Suprapubic skin (tissue), 4 donors: Measurements from ENCODE around the gene ZNF490. TPM values are rescaled to one million over a fixed set of nuclear protein-coding genes. Genes with fewer than 3 reads are reported as not detected.

Source experiments
- DNase-seq, 2 donors: peaks; one replicate each; pipeline ENCODE4 v3.0.0-alpha.2; 2019; ENCODE audit warnings: low spot score in 2 of 2
- H3K27ac ChIP-seq: fragments of 200-600 bp; sonication (generic); one replicate; pipeline ENCODE4 v1.5.1; 2019
- H3K27me3 ChIP-seq: fragments of 200-600 bp; sonication (generic); one replicate; pipeline ENCODE4 v1.5.1; 2019
- H3K36me3 ChIP-seq: fragments of 200-600 bp; sonication (generic); one replicate; pipeline ENCODE4 v1.5.1; 2019
- H3K4me1 ChIP-seq: fragments of 200-600 bp; sonication (generic); one replicate; pipeline ENCODE4 v1.5.1; 2019
- H3K4me3 ChIP-seq: fragments of 200-600 bp; sonication (generic); one replicate; pipeline ENCODE4 v1.5.1; 2019; ENCODE audit warnings: mild to moderate bottlenecking
- H3K9me3 ChIP-seq: fragments of 200-600 bp; sonication (generic); one replicate; pipeline ENCODE4 v1.5.1; 2019
- CTCF ChIP-seq, 2 donors: fragments of 200-600 bp in 1 of 2; fragments of 450-650 bp in 1 of 2; sonication (generic) in 1 of 2; IDR thresholded peaks; one replicate each; pipeline ENCODE4 v1.5.1; 2016 to 2019; ENCODE audit warnings: antibody characterized with exemption in 2 of 2, mild to moderate bottlenecking in 1 of 2, moderate library complexity in 1 of 2
- EP300 ChIP-seq: sonication (generic); formaldehyde crosslinking; IDR thresholded peaks from one replicate; pipeline ENCODE4 v1.6.1; 2017; ENCODE audit warnings: antibody characterized with exemption
- POLR2A ChIP-seq, 2 donors: fragments of 450-650 bp; IDR thresholded peaks; one replicate each; pipeline ENCODE4 v1.6.1; 2017; ENCODE audit warnings: antibody characterized with exemption in 2 of 2, mild to moderate bottlenecking in 2 of 2, moderate library complexity in 2 of 2
- POLR2AphosphoS5 ChIP-seq, 3 donors: sonication (generic); formaldehyde crosslinking; IDR thresholded peaks; one replicate each; pipeline ENCODE4 v1.6.1; 2017; ENCODE audit warnings: antibody characterized with exemption in 3 of 3
- WGBS: methylation state at CpG from one replicate; pipeline ENCODE4 v1.1.5; 2018; 5-methylcytosine and 5-hydroxymethylcytosine counted together
- total RNA-seq, 4 donors: library from RNA; depleted of rRNA; stranded (reverse); fragments of >200 nt; gene quantifications; one replicate each; pipeline ENCODE4 v1.1.0, GENCODE V29; 2016

ZNF490 gene
- total RNA-seq, 4 donors from 2014 or later: 5.0 to 9.3 (median 7.0) TPM

- DNase-seq: no peak
- H3K4me1 ChIP-seq: peaks cover 26% of the 10 kb centered on the region
- no peaks in the 10 kb centered on the region for H3K36me3 ChIP-seq
- H3K27me3 ChIP-seq: no peaks in the 10 kb centered on the region
- H3K4me3 ChIP-seq: no peak overlapping the region
- no peak for TF ChIP-seq CTCF (IDR thresholded peaks at IDR 0.05)
- TF ChIP-seq POLR2A (IDR thresholded peaks at IDR 0.05): no peak
- TF ChIP-seq EP300: no peak
- no peak for TF ChIP-seq POLR2AphosphoS5 (IDR thresholded peaks at IDR 0.05)
- no peak overlapping the region for H3K27ac ChIP-seq
- WGBS: 90% methylated on average over 2 of the region's 2 CpGs
- no peaks in the 10 kb centered on the region for H3K9me3 ChIP-seq
Observed at GRCh38 chr19:12546903-12547302, 63.7 kb downstream of the ZNF490 start.

DNA sequence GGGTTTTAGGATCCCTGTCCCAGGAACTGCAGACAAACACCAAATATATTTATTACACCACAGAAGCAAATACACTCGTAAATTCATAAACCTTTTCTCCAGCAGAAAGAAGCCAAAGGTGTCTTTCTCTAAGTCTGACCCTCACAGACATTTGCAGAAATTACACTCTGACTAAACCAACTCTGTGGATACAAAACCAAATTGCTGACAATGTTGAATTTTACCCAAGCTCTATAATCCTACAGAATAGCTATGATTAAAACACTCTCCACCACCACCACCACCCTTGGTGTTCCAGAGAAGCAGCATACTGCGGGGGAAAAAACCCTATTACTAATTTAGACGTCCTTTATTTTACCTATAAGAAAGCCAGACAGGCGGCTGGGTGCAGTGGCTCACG, 64.5 kb downstream of the ZNF490 start:
- DNase-seq: no peak
- WGBS: 91% methylated on average over 5 of the region's 5 CpGs
- Histone ChIP-seq H3K36me3 (peaks cover 6% of the 10 kb centered on the region), H3K4me1 (peaks cover 26% of the 10 kb centered on the region), H3K27me3 (no peaks in the 10 kb centered on the region), H3K9me3 (no peaks in the 10 kb centered on the region), H3K4me3 (no peak overlapping the region), H3K27ac (no peak overlapping the region)
- TF ChIP-seq POLR2A (IDR thresholded peaks at IDR 0.05) (no peak), EP300 (no peak), POLR2AphosphoS5 (IDR thresholded peaks at IDR 0.05) (no peak), CTCF (IDR thresholded peaks at IDR 0.05) (no peak)

DNA sequence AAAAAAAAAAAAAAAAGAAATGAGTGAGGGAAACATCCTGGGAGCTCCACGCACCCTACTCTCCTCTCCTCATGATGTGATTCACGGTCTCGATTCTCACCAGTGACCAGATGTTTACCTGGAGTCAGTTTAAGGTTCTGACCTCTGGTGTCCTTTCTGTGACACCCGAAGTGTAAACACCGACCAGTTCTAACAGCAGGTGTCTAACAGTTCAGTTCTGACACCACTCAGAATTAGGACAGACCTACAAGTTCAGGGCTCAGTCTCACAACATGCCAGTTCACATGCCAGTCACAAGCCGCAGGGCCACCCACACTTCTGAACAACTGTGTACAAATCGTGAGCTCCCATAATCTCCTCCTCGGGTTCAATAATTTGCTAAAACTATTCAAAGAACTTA, 65.3 kb downstream of the ZNF490 start:
- DNase-seq: no peak
- H3K4me3 ChIP-seq: no peak overlapping the region
- H3K27ac ChIP-seq: no peak overlapping the region
- no peaks in the 10 kb centered on the region for H3K27me3 ChIP-seq
- no peak for TF ChIP-seq POLR2A (IDR thresholded peaks at IDR 0.05)
- TF ChIP-seq CTCF (IDR thresholded peaks at IDR 0.05): no peak
- no peak for TF ChIP-seq EP300
- TF ChIP-seq POLR2AphosphoS5 (IDR thresholded peaks at IDR 0.05): no peak
- no peaks in the 10 kb centered on the region for H3K9me3 ChIP-seq
- peaks cover 24% of the 10 kb centered on the region for H3K4me1 ChIP-seq
- peaks cover 14% of the 10 kb centered on the region for H3K36me3 ChIP-seq
- 89% methylated on average over 8 of the region's 8 CpGs for WGBS

DNA sequence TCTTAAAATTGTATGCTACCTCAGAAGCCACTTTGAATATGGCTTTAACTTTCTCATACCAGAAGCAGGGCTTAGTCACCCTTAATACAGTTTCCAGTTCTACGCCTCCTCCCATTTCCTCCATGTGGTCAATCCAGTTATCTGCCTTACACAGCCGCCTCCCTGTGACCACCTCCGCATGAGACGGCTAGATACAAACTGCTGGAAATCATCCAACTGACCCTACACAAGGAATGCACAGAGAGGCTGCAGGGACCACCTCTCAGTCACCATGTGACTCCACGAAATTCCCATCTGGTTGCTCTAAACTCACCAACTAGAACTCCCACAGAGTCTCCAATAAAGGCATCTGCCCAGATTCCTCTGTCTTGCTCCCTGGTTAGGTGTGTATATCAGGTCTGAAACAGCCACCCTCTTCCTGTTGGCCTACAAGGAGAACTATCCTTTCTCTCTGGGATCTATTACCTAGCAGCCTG, 66.2 kb downstream of the ZNF490 start:
- Histone ChIP-seq H3K27ac (peak overlapping the region; percentile 25), H3K4me3 (no peak overlapping the region), H3K27me3 (no peaks in the 10 kb centered on the region), H3K36me3 (peaks cover 20% of the 10 kb centered on the region), H3K9me3 (no peaks in the 10 kb centered on the region), H3K4me1 (peaks cover 15% of the 10 kb centered on the region)
- no peak for DNase-seq
- TF ChIP-seq EP300: no peak
- TF ChIP-seq POLR2A (IDR thresholded peaks at IDR 0.05): no peak
- TF ChIP-seq CTCF (IDR thresholded peaks at IDR 0.05): no peak
- no peak for TF ChIP-seq POLR2AphosphoS5 (IDR thresholded peaks at IDR 0.05)
- 74% methylated on average over 5 of the region's 5 CpGs for WGBS

GRCh38 chr19:12543855-12544254, 66.8 kb downstream of the ZNF490 start:
- H3K4me3 ChIP-seq: no peak overlapping the region
- TF ChIP-seq POLR2A (IDR thresholded peaks at IDR 0.05) (no peak), CTCF (IDR thresholded peaks at IDR 0.05) (no peak), EP300 (no peak), POLR2AphosphoS5 (IDR thresholded peaks at IDR 0.05) (no peak)
- H3K27ac ChIP-seq: no peak overlapping the region
- no peaks in the 10 kb centered on the region for H3K9me3 ChIP-seq
- WGBS: 94% methylated on average over 1 of the region's 1 CpG
- H3K4me1 ChIP-seq: peaks cover 9% of the 10 kb centered on the region
- H3K27me3 ChIP-seq: no peaks in the 10 kb centered on the region
- peaks cover 25% of the 10 kb centered on the region for H3K36me3 ChIP-seq
- DNase-seq: no peak

Other genes with a start within 250 kb of the ZNF490 start
- 1 to 10 TPM in 3 of 4 donors, under 1 TPM in 1; 0.60 to 4.6 (median 3.1) TPM for gene ZNF442, start 245.1 kb downstream of the ZNF490 start, total RNA-seq
- 1 to 10 TPM; 1.4 to 8.9 (median 4.5) TPM for gene ZNF799, start 209.5 kb downstream of the ZNF490 start, total RNA-seq
- gene ZNF443, start 169.8 kb downstream of the ZNF490 start, total RNA-seq: 1 to 10 TPM; 2.9 to 7.6 (median 5.0) TPM
- gene ZNF709, start 126.0 kb downstream of the ZNF490 start, total RNA-seq: 1 to 10 TPM; 1.1 to 4.1 (median 1.7) TPM
- 10 to 100 TPM in 1 of 4 donors, 1 to 10 TPM in 3; 5.6 to 17.4 (median 7.6) TPM for gene ZNF564, start 59.3 kb downstream of the ZNF490 start, total RNA-seq
- 10 to 100 TPM; 14.3 to 36.1 (median 17.3) TPM for gene ZNF791, start 107 bp upstream of the ZNF490 start, total RNA-seq
- gene MAN2B1, start 55.9 kb upstream of the ZNF490 start, total RNA-seq: 10 to 100 TPM; 42.6 to 94.1 (median 78.9) TPM
- gene WDR83, start 56.0 kb upstream of the ZNF490 start, total RNA-seq: 10 to 100 TPM in 3 of 4 donors, 1 to 10 TPM in 1; 9.8 to 21.9 (median 17.2) TPM
- 100 to 1,000 TPM; 108 to 265 (median 136) TPM for gene DHPS, start 71.1 kb upstream of the ZNF490 start, total RNA-seq
- not detected for gene GNG14, start 77.2 kb upstream of the ZNF490 start, total RNA-seq
- gene FBXW9, start 85.8 kb upstream of the ZNF490 start, total RNA-seq: 10 to 100 TPM in 3 of 4 donors, 1 to 10 TPM in 1; 9.7 to 13.7 (median 12.3) TPM
- 100 to 1,000 TPM in 2 of 4 donors, 10 to 100 TPM in 2; 94.6 to 206 (median 110) TPM for gene TNPO2, start 113.1 kb upstream of the ZNF490 start, total RNA-seq
- 100 to 1,000 TPM; 164 to 228 (median 210) TPM for gene TRIR, start 123.9 kb upstream of the ZNF490 start, total RNA-seq
- gene GET3, start 126.7 kb upstream of the ZNF490 start, total RNA-seq: 10 to 100 TPM; 26.2 to 63.6 (median 56.9) TPM
- 10 to 100 TPM; 18.2 to 62.0 (median 46.8) TPM for gene BEST2, start 141.0 kb upstream of the ZNF490 start, total RNA-seq
- 100 to 1,000 TPM in 2 of 4 donors, 10 to 100 TPM in 2; 55.1 to 227 (median 83.6) TPM for gene HOOK2, start 164.7 kb upstream of the ZNF490 start, total RNA-seq
- 1,000 to 10,000 TPM in 3 of 4 donors, 100 to 1,000 TPM in 1; 687 to 2,027 (median 1,088) TPM for gene JUNB, start 180.7 kb upstream of the ZNF490 start, total RNA-seq
- gene PRDX2, start 191.0 kb upstream of the ZNF490 start, total RNA-seq: 100 to 1,000 TPM; 270 to 579 (median 540) TPM
- 1 to 10 TPM in 1 of 4 donors, not detected in 3; 1.6 TPM for gene THSD8, start 191.3 kb upstream of the ZNF490 start, total RNA-seq
- 10 to 100 TPM; 12.3 to 15.4 (median 14.0) TPM for gene RNASEH2A, start 195.8 kb upstream of the ZNF490 start, total RNA-seq
- gene RTBDN, start 223.8 kb upstream of the ZNF490 start, total RNA-seq: not detected
- 1 to 10 TPM; 2.7 to 5.3 (median 3.7) TPM for gene MAST1, start 227.7 kb upstream of the ZNF490 start, total RNA-seq